Measurements from ENCODE around the gene SFXN3. TPM values are rescaled to one million over a fixed set of nuclear protein-coding genes. Genes with fewer than 3 reads are reported as not detected.

Gene SFXN3
- total and polyA plus RNA-seq, 11 donors, result 11.7 to 37.4 (median 17.8) TPM

DNA sequence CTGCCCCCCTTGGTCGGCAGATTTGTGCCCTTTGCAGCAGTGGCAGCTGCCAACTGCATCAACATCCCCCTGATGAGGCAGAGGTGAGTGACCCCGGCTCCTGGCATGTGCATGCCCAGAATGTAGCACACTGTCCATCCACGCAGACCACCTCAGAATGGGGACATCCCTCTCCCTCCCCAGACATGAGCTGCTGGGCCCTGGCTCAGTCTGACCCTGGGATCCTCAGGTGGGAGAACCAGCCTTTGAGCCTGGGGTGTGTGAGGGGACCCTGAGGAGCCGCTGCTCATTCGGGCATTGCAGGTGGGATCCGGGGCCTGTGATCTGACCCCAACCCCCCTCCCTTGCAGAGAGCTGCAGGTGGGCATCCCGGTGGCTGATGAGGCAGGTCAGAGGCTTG, 5.7 kb downstream of the SFXN3 start:
- H3K9me3 ChIP-seq, result no peaks in the 10 kb centered on the region
- H3K4me3 ChIP-seq, result no peak overlapping the region
- intact Hi-C loops (cut with DNase I), result no loop called here
- WGBS, 4 donors, result 78 to 86% (median 84%) methylated on average over 6 to 7 of the region's 7 CpGs
- H3K36me3 ChIP-seq, result peaks cover 0 to 57% (median 56%) of the 10 kb centered on the region in 9 donors
- H3K27ac ChIP-seq, result no peak overlapping the region
- TF ChIP-seq POLR2A (IDR thresholded peaks at IDR 0.05), result no peak
- ATAC-seq (no peak), DNase-seq (peak in 2 of 5 donors; percentile 20 to 48)
- no peaks in the 10 kb centered on the region for H3K27me3 ChIP-seq
- H3K4me1 ChIP-seq, result peaks cover 0 to 24% (median 19%) of the 10 kb centered on the region in 12 donors

DNA sequence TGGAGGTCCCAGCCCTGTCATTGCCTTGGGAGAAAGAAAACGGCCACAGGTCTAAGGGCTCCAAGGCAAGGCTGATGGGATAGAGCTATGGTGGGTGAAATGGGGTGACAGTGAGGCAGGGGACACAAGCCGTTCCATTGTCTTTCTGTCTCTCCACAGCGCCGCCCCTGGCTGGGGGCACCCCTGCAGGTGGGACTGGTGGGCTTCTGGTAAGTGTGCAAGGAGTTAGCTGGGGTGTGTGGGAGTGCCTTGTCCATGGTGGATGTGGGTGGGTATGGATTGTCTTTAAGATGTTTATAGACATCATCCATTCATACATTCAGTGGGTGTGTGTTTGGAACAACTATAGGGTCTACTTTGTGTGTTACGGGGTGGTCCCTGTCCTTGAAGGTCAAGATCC, 7.5 kb downstream of the SFXN3 start:
- H3K27ac ChIP-seq, result no peak overlapping the region
- intact Hi-C loops (cut with DNase I), result no loop called here
- 69 to 86% (median 73%) methylated on average over 5 of the region's 5 CpGs for WGBS, 4 donors
- no peak for ATAC-seq
- no peak overlapping the region for H3K4me3 ChIP-seq
- H3K27me3 ChIP-seq, result no peaks in the 10 kb centered on the region
- DNase-seq, result peak in 2 of 5 donors; percentile 17 to 41
- TF ChIP-seq, protein P1, sequence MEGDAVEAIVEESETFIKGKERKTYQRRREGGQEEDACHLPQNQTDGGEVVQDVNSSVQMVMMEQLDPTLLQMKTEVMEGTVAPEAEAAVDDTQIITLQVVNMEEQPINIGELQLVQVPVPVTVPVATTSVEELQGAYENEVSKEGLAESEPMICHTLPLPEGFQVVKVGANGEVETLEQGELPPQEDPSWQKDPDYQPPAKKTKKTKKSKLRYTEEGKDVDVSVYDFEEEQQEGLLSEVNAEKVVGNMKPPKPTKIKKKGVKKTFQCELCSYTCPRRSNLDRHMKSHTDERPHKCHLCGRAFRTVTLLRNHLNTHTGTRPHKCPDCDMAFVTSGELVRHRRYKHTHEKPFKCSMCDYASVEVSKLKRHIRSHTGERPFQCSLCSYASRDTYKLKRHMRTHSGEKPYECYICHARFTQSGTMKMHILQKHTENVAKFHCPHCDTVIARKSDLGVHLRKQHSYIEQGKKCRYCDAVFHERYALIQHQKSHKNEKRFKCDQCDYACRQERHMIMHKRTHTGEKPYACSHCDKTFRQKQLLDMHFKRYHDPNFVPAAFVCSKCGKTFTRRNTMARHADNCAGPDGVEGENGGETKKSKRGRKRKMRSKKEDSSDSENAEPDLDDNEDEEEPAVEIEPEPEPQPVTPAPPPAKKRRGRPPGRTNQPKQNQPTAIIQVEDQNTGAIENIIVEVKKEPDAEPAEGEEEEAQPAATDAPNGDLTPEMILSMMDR (IDR thresholded peaks at IDR 0.05), result no peak
- no peak for TF ChIP-seq POLR2A (IDR thresholded peaks at IDR 0.05)
- no peaks in the 10 kb centered on the region for H3K9me3 ChIP-seq
- H3K36me3 ChIP-seq, result peaks cover 0 to 57% (median 56%) of the 10 kb centered on the region in 9 donors
- H3K4me1 ChIP-seq, result peaks cover 0 to 28% (median 20%) of the 10 kb centered on the region in 12 donors

DNA sequence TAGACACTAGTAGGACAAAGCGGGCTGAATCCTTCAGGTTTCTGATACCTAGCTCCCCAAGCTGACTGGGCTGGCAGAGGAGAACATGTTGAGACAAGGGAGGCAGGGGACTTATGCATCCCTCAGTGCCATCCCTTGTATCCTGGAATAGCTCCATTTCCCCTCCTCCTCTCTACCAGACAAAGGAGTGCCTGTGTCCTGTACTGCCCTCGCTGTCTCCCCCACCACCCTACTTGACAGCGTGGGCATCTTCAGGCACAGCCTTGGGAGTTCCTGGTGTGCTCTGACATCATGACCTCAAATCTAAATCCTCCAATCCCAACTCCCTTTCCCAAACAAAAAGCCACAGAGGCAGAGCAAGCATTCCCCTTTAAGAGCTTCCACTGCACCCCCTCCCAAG, 9.0 kb downstream of the SFXN3 start:
- 78 to 94% (median 91%) methylated on average over 2 to 3 of the region's 3 CpGs for WGBS, 4 donors
- H3K36me3 ChIP-seq, result peaks cover 0 to 50% (median 49%) of the 10 kb centered on the region in 9 donors
- intact Hi-C loops (cut with DNase I), result loop anchor here in 4 of 10 donors (2.0 kb wide), 2 partner anchors 21 to 27 kb away; partner anchors contain the start of gene KAZALD1 (in 1 of the 4)

DNA sequence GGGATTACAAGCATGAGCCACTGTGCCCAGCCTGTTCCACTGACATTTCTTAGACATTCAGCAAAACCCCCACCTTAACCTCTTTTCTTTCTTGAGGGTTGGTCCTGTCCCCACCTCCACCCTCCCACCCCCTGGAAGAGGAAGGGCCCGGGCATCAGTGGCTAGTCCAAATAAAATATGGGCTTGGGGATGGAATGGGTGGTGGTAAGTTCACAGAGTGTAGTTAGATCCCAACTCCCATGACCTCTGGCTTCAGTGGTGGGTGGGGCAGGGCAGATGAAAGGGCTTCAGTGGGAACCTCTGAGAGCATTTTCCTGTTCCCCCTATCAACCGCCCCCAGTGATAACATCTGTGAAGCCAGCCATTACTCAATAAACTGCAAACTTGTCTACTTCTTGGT, 9.8 kb downstream of the SFXN3 start:
- intact Hi-C loops (cut with DNase I), result loop anchor here in 5 of 10 donors (1.0 to 2.0 kb wide), 3 partner anchors 20 to 26 kb away; partner anchors contain the start of gene KAZALD1 (in 2 of the 5)
- DNase-seq (peak in 3 of 5 donors; percentile 4 to 17 (median 6)), ATAC-seq (no peak)
- no peaks in the 10 kb centered on the region for H3K27me3 ChIP-seq
- H3K36me3 ChIP-seq, result peaks cover 0 to 42% (median 41%) of the 10 kb centered on the region in 9 donors
- TF ChIP-seq, protein P1 (IDR thresholded peaks at IDR 0.05), result no peak
- no peak for TF ChIP-seq POLR2A (IDR thresholded peaks at IDR 0.05)
- H3K27ac ChIP-seq, result peak overlapping the region in 1 of 12 donors; percentile 1
- 28 to 43% (median 32%) methylated on average over 2 of the region's 2 CpGs for WGBS, 4 donors
- H3K4me1 ChIP-seq, result peaks cover 0 to 24% (median 17%) of the 10 kb centered on the region in 12 donors
- H3K4me3 ChIP-seq, result no peak overlapping the region
- H3K9me3 ChIP-seq, result no peaks in the 10 kb centered on the region

More for the DNA sequence above, 9.0 kb downstream of the SFXN3 start:
- H3K27me3 ChIP-seq, result no peaks in the 10 kb centered on the region
- no peaks in the 10 kb centered on the region for H3K9me3 ChIP-seq
- no peak overlapping the region for H3K27ac ChIP-seq
- no peak overlapping the region for H3K4me3 ChIP-seq
- no peak for ATAC-seq
- DNase-seq, result peak in 3 of 5 donors; percentile 3 to 14 (median 12)
- TF ChIP-seq, protein P1 (IDR thresholded peaks at IDR 0.05), result no peak
- TF ChIP-seq POLR2A (IDR thresholded peaks at IDR 0.05), result no peak
- peaks cover 0 to 24% (median 17%) of the 10 kb centered on the region in 12 donors for H3K4me1 ChIP-seq

Measured in heart left ventricle (tissue), 16 donors.